DOHH2 (cell line): ENCODE data around the gene SETD3.

Experiments used
- H3F3A ChIP-seq: fragments of 200-600 bp; sonication (generic), shearing (Covaris generic); 2 replicates; pipeline ENCODE4 v1.6.0; 2016; ENCODE audit warnings: antibody characterized with exemption, mild to moderate bottlenecking; ENCODE audit not compliant: control insufficient read depth, insufficient read depth
- H3K27ac ChIP-seq: fragments of 200-600 bp; sonication (generic); 2 replicates; pipeline ENCODE4 v1.5.1; 2014; ENCODE audit warnings: low read depth, mild to moderate bottlenecking, low read length, moderate library complexity
- H3K27me3 ChIP-seq: fragments of 200-600 bp; sonication (generic); 2 replicates; pipeline ENCODE4 v1.6.1; 2014; ENCODE audit warnings: mild to moderate bottlenecking, low read length, mixed read lengths; ENCODE audit not compliant: control insufficient read depth
- H3K36me3 ChIP-seq: fragments of 200-600 bp; sonication (generic); 2 replicates; pipeline ENCODE4 v1.6.1; 2014; ENCODE audit warnings: mild to moderate bottlenecking, low read length, moderate library complexity, mixed read lengths; ENCODE audit not compliant: control insufficient read depth
- H3K4me1 ChIP-seq: fragments of 200-600 bp; sonication (generic); 2 replicates; pipeline ENCODE4 v1.6.1; 2014; ENCODE audit warnings: mild to moderate bottlenecking, low read length, mixed read lengths; ENCODE audit not compliant: control insufficient read depth
- H3K4me2 ChIP-seq: fragments of 200-600 bp; sonication (generic); 2 replicates; pipeline ENCODE4 v1.6.0; 2014; ENCODE audit warnings: mild to moderate bottlenecking, low read length, moderate library complexity
- H3K4me3 ChIP-seq: fragments of 200-600 bp; sonication (generic); 2 replicates; pipeline ENCODE4 v1.5.1; 2014; ENCODE audit warnings: mild to moderate bottlenecking, low read length, mixed read lengths
- H3K79me2 ChIP-seq: fragments of 200-600 bp; sonication (generic); 2 replicates; pipeline ENCODE4 v1.6.1; 2014; ENCODE audit warnings: mild to moderate bottlenecking, low read length, mixed read lengths; ENCODE audit not compliant: control insufficient read depth
- H3K9me2 ChIP-seq: fragments of 200-600 bp; sonication (generic); replicated peaks from 2 replicates; pipeline ENCODE4 v1.6.1; 2014; ENCODE audit warnings: mild to moderate bottlenecking, low read length, mixed read lengths; ENCODE audit not compliant: control insufficient read depth
- H3K9me3 ChIP-seq: fragments of 200-600 bp; sonication (generic); 2 replicates; pipeline ENCODE4 v1.6.1; 2014; ENCODE audit warnings: antibody characterized with exemption, low read length, mixed read lengths; ENCODE audit not compliant: control insufficient read depth, insufficient read depth
- H4K20me1 ChIP-seq: fragments of 200-600 bp; sonication (generic); 2 replicates; pipeline ENCODE4 v1.6.0; 2014; ENCODE audit warnings: low read depth, mild to moderate bottlenecking, antibody characterized with exemption, low read length, moderate library complexity; ENCODE audit not compliant: control insufficient read depth, insufficient read depth
- CTCF ChIP-seq: fragments of 200-600 bp; sonication (generic); IDR thresholded peaks from one replicate; pipeline ENCODE4 v1.5.1; 2014; ENCODE audit warnings: antibody characterized with exemption, mild to moderate bottlenecking, low read depth, low read length; ENCODE audit not compliant: poor library complexity, severe bottlenecking
- EZH2phosphoT487 ChIP-seq: fragments of 200-600 bp; sonication (generic); IDR thresholded peaks from 2 replicates; pipeline ENCODE4 v1.6.1; 2017; ENCODE audit warnings: borderline replicate concordance, mild to moderate bottlenecking, antibody characterized with exemption, low read length, moderate library complexity, mixed read lengths

Gene SETD3

GRCh38 chr14:99441918-99442317 lies 38.7 kb downstream of the SETD3 start:
- Histone ChIP-seq H3F3A (no peaks in the 10 kb centered on the region), H3K79me2 (no peaks in the 10 kb centered on the region; the same call in 1 of the 2 replicates), H3K9me3 (no peaks in the 10 kb centered on the region), H4K20me1 (no peaks in the 10 kb centered on the region), H3K4me2 (no peak overlapping the region), H3K27me3 (no peaks in the 10 kb centered on the region), H3K27ac (no peak overlapping the region), H3K36me3 (peaks cover 41% of the 10 kb centered on the region), H3K4me3 (no peak overlapping the region), H3K9me2 (no peaks in the 10 kb centered on the region), H3K4me1 (no peaks in the 10 kb centered on the region)
- TF ChIP-seq EZH2phosphoT487 (no peak), CTCF (no peak)

GRCh38 chr14:99441157-99441870 lies 39.3 kb downstream of the SETD3 start:
- Histone ChIP-seq H3K4me2 (no peak overlapping the region), H3K4me3 (no peak overlapping the region), H4K20me1 (no peaks in the 10 kb centered on the region), H3K36me3 (peaks cover 42% of the 10 kb centered on the region), H3K27me3 (no peaks in the 10 kb centered on the region), H3K9me3 (no peaks in the 10 kb centered on the region), H3K4me1 (no peaks in the 10 kb centered on the region), H3K9me2 (no peaks in the 10 kb centered on the region), H3F3A (no peaks in the 10 kb centered on the region), H3K27ac (no peak overlapping the region), H3K79me2 (no peaks in the 10 kb centered on the region; the same call in 1 of the 2 replicates)
- no peak for TF ChIP-seq EZH2phosphoT487
- no peak for TF ChIP-seq CTCF

GRCh38 chr14:99440278-99440677 lies 40.4 kb downstream of the SETD3 start:
- H3K27ac ChIP-seq: no peak overlapping the region
- no peaks in the 10 kb centered on the region for H3K27me3 ChIP-seq
- no peak overlapping the region for H3K4me2 ChIP-seq
- no peaks in the 10 kb centered on the region; the same call in 1 of the 2 replicates for H3K79me2 ChIP-seq
- TF ChIP-seq EZH2phosphoT487 (no peak), CTCF (no peak)
- H3K9me3 ChIP-seq: no peaks in the 10 kb centered on the region
- H3K36me3 ChIP-seq: peaks cover 46% of the 10 kb centered on the region
- 0 out of 2 replicates have a peak, but pooled peaks cover 5% of the 10 kb centered on the region for H3K4me1 ChIP-seq
- no peaks in the 10 kb centered on the region for H3K9me2 ChIP-seq
- no peaks in the 10 kb centered on the region for H3F3A ChIP-seq
- no peak overlapping the region for H3K4me3 ChIP-seq
- H4K20me1 ChIP-seq: no peaks in the 10 kb centered on the region
